GM06990 (cell line): Measurements from ENCODE around the gene CCER1.
"Not testable (repeated sequence)": the region's sequence is repeated elsewhere in the genome, so short reads cannot be mapped to it uniquely, and the experiment has no call there.

Experiments
- DNase-seq: peaks from one replicate; pipeline ENCODE4 v3.0.0-alpha.2; 2011; ENCODE audit not compliant: insufficient read length; ENCODE audit errors: extremely low read depth
- H3K27me3 ChIP-seq: replicated peaks from 2 replicates; pipeline ENCODE4 v1.6.0; 2011; ENCODE audit warnings: low read length; ENCODE audit not compliant: control insufficient read depth, insufficient read depth
- H3K36me3 ChIP-seq: 2 replicates; pipeline ENCODE4 v1.5.1; 2011; ENCODE audit warnings: low read length; ENCODE audit not compliant: control insufficient read depth, insufficient read depth
- H3K4me3 ChIP-seq: replicated peaks from 2 replicates; pipeline ENCODE4 v1.5.1; 2011; ENCODE audit warnings: low read depth, mild to moderate bottlenecking, control low read depth, low read length
- CTCF ChIP-seq: IDR thresholded peaks from 2 replicates; pipeline ENCODE4 v1.5.1; 2011; ENCODE audit warnings: low read length, control low read depth, mild to moderate bottlenecking, inconsistent platforms; ENCODE audit not compliant: insufficient read depth, poor library complexity, severe bottlenecking

The CCER1 gene

GRCh38 chr12:90995010-90995409, 40.0 kb upstream of the CCER1 start:
- no peak for TF ChIP-seq CTCF

GRCh38 chr12:90991952-90992465, 37.0 kb upstream of the CCER1 start:
- no peaks in the 10 kb centered on the region for H3K36me3 ChIP-seq
- no peak overlapping the region for H3K4me3 ChIP-seq
- TF ChIP-seq CTCF = no peak
- no peaks in the 10 kb centered on the region for H3K27me3 ChIP-seq
- DNase-seq = no peak

More at GRCh38 chr12:90995010-90995409, 40.0 kb upstream of the CCER1 start:
- Histone ChIP-seq H3K4me3 (no peak overlapping the region), H3K27me3 (no peaks in the 10 kb centered on the region), H3K36me3 (no peaks in the 10 kb centered on the region)
- no peak for DNase-seq

GRCh38 chr12:90990611-90991010, 35.6 kb upstream of the CCER1 start:
- no peak for DNase-seq
- Histone ChIP-seq H3K4me3 (no peak overlapping the region), H3K36me3 (no peaks in the 10 kb centered on the region), H3K27me3 (no peaks in the 10 kb centered on the region)
- TF ChIP-seq CTCF = no peak

GRCh38 chr12:90989686-90990111, 34.7 kb upstream of the CCER1 start:
- no peaks in the 10 kb centered on the region for H3K36me3 ChIP-seq
- DNase-seq = no peak
- no peak overlapping the region for H3K4me3 ChIP-seq
- no peaks in the 10 kb centered on the region for H3K27me3 ChIP-seq
- TF ChIP-seq CTCF = no peak

GRCh38 chr12:90987520-90987919, 32.5 kb upstream of the CCER1 start:
- H3K36me3 ChIP-seq = no peaks in the 10 kb centered on the region
- no peak for DNase-seq
- TF ChIP-seq CTCF = peak; percentile 14
- H3K4me3 ChIP-seq = no peak overlapping the region
- no peaks in the 10 kb centered on the region for H3K27me3 ChIP-seq

- Histone ChIP-seq H3K27me3 (no peaks in the 10 kb centered on the region), H3K36me3 (no peaks in the 10 kb centered on the region), H3K4me3 (no peak overlapping the region)
- no peak for DNase-seq
- peak; percentile 7 for TF ChIP-seq CTCF
Observed at GRCh38 chr12:90987101-90987500, 32.1 kb upstream of the CCER1 start.

- DNase-seq, H3K4me3 ChIP-seq, H3K36me3 ChIP-seq, H3K27me3 ChIP-seq: not testable (repeated sequence)
Observed at GRCh38 chr12:90985331-90985730, 30.4 kb upstream of the CCER1 start.
